GM12872 (cell line): ENCODE measurements around the gene DYRK3.

Experiments used
- TF ChIP-seq, protein P1 (sequence below): IDR thresholded peaks from 3 replicates; pipeline ENCODE4 v1.5.1; 2011; ENCODE audit warnings: low read depth, mild to moderate bottlenecking, low read length, moderate library complexity; ENCODE audit not compliant: insufficient read depth

The DYRK3 gene

DNA sequence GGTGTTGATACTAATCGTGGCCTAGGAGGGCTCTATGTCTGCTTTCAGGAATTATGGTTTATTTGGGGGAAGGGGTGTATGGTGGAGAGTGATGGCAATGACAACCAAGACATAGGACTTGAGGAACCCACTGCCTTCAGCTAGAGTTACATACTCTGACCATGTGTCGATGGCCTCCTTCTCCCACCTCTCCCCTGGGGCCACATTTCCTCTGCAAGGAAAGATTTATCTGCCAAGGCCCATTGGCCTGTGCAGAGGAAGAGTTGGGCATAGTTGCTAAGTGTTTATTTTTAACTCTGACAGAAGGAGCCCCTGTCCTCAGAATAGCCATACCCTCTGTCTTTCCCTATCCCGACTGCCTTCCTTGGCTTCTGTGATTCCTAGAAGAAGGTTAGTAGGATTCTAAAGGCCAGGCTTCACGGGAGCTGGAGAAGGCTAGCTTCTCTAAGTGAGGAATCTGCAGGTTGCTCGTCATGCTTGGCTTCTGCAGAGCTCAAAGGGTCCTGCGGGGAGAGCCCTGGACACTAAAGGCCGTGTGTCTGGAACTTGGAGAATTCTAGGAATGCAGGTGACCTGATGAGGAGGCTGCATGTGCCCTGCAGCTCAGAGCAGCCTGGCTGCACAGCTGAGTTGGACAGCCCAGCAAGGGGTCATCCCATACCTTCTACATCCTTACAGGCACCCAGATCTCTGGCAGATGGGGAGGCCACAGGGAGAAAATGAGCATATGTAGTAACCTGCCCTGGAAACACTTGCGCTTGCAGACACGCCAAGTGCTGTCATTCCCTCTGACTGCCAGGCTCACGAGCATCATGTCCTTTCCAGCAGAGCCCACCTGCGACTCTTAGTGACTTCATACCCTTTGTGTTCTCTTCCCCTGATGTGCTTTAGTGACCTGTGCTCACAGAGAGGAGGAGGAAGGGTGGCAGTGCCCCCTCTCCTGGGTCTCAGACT, 59.1 kb downstream of the DYRK3 start:
- TF ChIP-seq, protein P1, sequence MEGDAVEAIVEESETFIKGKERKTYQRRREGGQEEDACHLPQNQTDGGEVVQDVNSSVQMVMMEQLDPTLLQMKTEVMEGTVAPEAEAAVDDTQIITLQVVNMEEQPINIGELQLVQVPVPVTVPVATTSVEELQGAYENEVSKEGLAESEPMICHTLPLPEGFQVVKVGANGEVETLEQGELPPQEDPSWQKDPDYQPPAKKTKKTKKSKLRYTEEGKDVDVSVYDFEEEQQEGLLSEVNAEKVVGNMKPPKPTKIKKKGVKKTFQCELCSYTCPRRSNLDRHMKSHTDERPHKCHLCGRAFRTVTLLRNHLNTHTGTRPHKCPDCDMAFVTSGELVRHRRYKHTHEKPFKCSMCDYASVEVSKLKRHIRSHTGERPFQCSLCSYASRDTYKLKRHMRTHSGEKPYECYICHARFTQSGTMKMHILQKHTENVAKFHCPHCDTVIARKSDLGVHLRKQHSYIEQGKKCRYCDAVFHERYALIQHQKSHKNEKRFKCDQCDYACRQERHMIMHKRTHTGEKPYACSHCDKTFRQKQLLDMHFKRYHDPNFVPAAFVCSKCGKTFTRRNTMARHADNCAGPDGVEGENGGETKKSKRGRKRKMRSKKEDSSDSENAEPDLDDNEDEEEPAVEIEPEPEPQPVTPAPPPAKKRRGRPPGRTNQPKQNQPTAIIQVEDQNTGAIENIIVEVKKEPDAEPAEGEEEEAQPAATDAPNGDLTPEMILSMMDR: no peak

DNA sequence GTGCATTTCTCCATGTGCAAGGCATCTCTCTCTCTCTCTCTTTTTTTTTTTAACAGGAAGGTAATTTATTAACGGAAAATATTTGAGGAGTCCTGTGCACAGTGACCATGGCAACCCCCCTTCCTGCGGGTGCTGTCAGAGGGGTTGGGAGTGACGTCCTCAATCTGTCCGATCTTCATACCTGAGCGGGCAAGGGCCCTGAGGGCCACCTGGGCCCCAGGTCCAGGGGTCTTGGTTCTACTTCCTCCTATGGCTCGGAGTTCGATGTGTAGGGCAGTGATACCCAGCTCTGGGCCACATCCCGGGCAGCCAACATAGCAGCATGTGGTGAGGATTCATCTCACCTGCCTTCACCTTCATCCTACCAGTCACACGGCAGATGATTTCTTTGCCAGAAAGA, 60.4 kb downstream of the DYRK3 start:
- TF ChIP-seq, protein P1: no peak

DNA sequence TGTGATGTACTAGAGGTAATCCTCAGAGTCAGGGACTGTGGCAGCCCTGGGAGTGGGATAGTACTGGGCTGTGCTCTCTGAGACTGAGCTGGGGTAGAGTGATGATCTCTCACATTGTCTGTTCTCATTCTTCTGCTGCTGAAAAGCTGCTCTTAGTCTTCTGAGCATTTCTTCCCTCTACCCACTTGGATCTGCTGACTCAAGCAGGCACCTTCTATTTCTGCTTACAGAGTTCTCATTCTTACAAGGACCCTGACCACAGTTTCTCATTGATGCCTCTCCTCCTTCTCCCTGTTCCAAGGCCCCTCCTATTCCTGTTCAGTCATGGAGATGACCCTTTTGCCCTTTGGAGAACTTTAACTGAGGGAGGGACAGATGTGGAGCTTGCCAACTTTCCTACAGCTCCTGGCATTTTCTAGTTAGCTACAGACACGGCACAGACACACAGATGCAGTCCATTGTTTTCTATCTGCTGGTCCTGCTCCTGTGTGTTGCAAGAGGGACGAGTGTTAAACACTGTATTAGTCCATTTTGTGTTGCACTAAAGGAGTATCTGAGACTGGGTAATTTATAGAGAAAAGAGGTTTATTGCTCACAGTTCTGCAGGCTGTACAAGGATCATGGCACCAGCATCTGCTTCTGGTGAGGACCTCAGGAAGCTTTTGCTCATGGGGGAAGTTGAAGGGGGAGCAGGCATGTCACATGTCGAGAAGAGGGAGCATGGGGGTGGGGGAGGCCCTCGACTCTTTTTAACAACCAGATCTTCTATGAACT, 61.7 kb downstream of the DYRK3 start:
- TF ChIP-seq, protein P1: no peak

GRCh38 chr1:206698011-206698410, 62.7 kb downstream of the DYRK3 start:
- TF ChIP-seq, protein P1: no peak
